ENCODE data around the gene RNU1-1.
"Not testable (repeated sequence)": the region's sequence is repeated elsewhere in the genome, so short reads cannot be mapped to it uniquely, and the experiment has no call there.

RNU1-1 gene

GRCh38 chr1:16514107-16515055 is at the start of gene RNU1-1:
Gene RNU1-1 (minus strand): TSS chr1:16514285.
- peak; percentile 78 for DNase-seq
- Histone ChIP-seq H3K4me3 (ENCODE audit: low read depth, low read length) (peak within 1 kb of the TSS; percentile 38), H3K27ac (peak within 1 kb of the TSS; percentile 100)
- H3K36me3 ChIP-seq (replicated peaks); in situ Hi-C loops (cut with HindIII; ENCODE audit: low pct_ligation_motif_present, low sequenced_read_pairs); H3K27me3 ChIP-seq (replicated peaks): not testable (repeated sequence)

GRCh38 chr1:16561035-16561434 is 47.0 kb upstream of the RNU1-1 start:
- in situ Hi-C loops (cut with HindIII; ENCODE audit: low pct_ligation_motif_present, low sequenced_read_pairs); H3K27me3 ChIP-seq (replicated peaks); H3K4me3 ChIP-seq (ENCODE audit: low read depth, low read length); H3K27ac ChIP-seq; H3K36me3 ChIP-seq (replicated peaks); DNase-seq: not testable (repeated sequence)

DNA sequence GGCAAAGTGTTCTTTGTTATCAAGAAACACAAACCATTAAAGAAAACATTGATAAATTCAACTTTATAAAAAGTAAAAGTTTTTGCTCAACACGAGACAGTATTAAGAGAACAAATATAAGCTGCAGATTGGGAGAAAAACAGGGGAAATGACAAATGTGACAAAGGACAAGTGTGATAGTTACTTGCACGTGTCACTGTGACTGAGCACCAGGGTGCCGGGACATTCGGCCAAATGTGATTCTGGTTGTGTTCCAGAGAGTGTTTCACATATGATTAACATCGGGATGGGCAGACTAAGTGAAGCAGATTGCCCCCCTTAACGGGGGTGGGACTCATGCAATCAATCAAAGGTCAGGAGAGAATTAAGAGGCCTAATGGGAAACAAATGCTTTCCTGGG is 46.4 kb upstream of the RNU1-1 start:
- not testable (repeated sequence) for H3K27ac ChIP-seq

GRCh38 chr1:16559688-16560087 is 45.6 kb upstream of the RNU1-1 start:
- H3K36me3 ChIP-seq (replicated peaks); H3K27ac ChIP-seq; H3K4me3 ChIP-seq (ENCODE audit: low read depth, low read length); in situ Hi-C loops (cut with HindIII; ENCODE audit: low pct_ligation_motif_present, low sequenced_read_pairs); H3K27me3 ChIP-seq (replicated peaks); DNase-seq: not testable (repeated sequence)

More for the DNA sequence above, 46.4 kb upstream of the RNU1-1 start:
- H3K27me3 ChIP-seq (replicated peaks); in situ Hi-C loops (cut with HindIII; ENCODE audit: low pct_ligation_motif_present, low sequenced_read_pairs); H3K4me3 ChIP-seq (ENCODE audit: low read depth, low read length); DNase-seq; H3K36me3 ChIP-seq (replicated peaks): not testable (repeated sequence)

DNA sequence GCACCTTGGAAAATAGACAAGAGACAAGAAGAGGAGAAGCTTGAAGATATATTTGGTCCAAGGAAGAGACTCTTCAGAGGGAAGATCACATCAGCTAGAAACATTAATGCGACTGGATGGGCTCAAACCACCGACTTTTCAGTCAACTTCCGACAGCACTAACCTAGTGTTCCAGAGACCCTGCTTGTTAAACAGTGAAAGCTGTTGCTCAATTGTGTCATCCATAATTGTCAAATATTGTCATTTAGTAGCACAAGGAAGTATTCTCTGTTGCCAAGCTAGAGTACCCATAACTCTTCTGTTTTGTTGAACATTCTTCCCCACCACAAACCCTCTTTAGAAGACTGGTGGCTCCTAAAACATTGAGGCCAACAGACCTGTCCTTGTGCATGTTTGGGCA is 42.9 kb upstream of the RNU1-1 start:
- in situ Hi-C loops (cut with HindIII; ENCODE audit: low pct_ligation_motif_present, low sequenced_read_pairs); H3K27me3 ChIP-seq (replicated peaks); H3K27ac ChIP-seq: not testable (repeated sequence)

GRCh38 chr1:16553244-16553643 is 39.2 kb upstream of the RNU1-1 start:
- H3K27me3 ChIP-seq (replicated peaks); H3K27ac ChIP-seq; H3K36me3 ChIP-seq (replicated peaks); DNase-seq; H3K4me3 ChIP-seq (ENCODE audit: low read depth, low read length); in situ Hi-C loops (cut with HindIII; ENCODE audit: low pct_ligation_motif_present, low sequenced_read_pairs): not testable (repeated sequence)

More for the DNA sequence above, 42.9 kb upstream of the RNU1-1 start:
- H3K36me3 ChIP-seq (replicated peaks); H3K4me3 ChIP-seq (ENCODE audit: low read depth, low read length); DNase-seq: not testable (repeated sequence)

DNA sequence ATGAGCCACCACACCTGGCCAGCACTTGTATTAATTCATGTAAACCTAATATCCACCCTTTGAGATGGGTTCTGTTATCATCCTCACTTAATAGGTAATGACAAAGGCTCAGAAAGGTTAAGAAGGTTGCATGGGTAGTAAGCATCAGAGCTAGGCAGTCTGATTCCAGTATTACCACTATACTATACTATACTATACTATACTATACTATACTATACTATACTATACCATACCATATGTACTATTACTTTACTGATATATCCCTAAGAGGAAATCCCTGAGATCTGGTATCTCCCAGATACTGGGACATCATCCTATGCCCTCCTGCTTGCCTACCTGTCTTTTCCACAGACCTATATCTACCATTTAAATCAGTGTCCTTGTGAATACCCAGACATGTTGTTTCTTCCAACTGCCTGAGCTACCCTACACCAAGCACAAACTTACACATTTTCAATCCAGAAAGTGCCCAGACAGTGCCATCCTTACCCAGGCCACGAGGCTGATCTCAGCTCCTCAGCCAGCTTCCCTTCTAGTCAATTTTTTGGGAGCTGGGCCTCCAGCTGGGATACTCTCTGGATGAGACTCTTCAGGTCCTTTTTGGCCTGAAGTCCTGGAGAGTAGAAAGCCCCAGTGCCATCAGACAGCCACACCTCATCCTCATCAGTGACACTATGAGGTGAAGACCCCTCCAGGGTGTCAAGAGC is 36.3 kb upstream of the RNU1-1 start:
- H3K4me3 ChIP-seq (ENCODE audit: low read depth, low read length); in situ Hi-C loops (cut with HindIII; ENCODE audit: low pct_ligation_motif_present, low sequenced_read_pairs); H3K27me3 ChIP-seq (replicated peaks); DNase-seq; H3K36me3 ChIP-seq (replicated peaks); H3K27ac ChIP-seq: not testable (repeated sequence)

- DNase-seq; H3K4me3 ChIP-seq (ENCODE audit: low read depth, low read length); H3K36me3 ChIP-seq (replicated peaks); in situ Hi-C loops (cut with HindIII; ENCODE audit: low pct_ligation_motif_present, low sequenced_read_pairs); H3K27me3 ChIP-seq (replicated peaks); H3K27ac ChIP-seq: not testable (repeated sequence)
Observed at GRCh38 chr1:16549545-16549944, 35.5 kb upstream of the RNU1-1 start.

- peak; percentile 64 for DNase-seq
- H3K27me3 ChIP-seq (replicated peaks); H3K36me3 ChIP-seq (replicated peaks); H3K27ac ChIP-seq; in situ Hi-C loops (cut with HindIII; ENCODE audit: low pct_ligation_motif_present, low sequenced_read_pairs): not testable (repeated sequence)
- peak overlapping the region; percentile 26 for H3K4me3 ChIP-seq (ENCODE audit: low read depth, low read length)
Observed at GRCh38 chr1:16547502-16548241, 33.6 kb upstream of the RNU1-1 start.

GRCh38 chr1:16545682-16546095 is 31.6 kb upstream of the RNU1-1 start:
- H3K36me3 ChIP-seq (replicated peaks); H3K27ac ChIP-seq; in situ Hi-C loops (cut with HindIII; ENCODE audit: low pct_ligation_motif_present, low sequenced_read_pairs); H3K4me3 ChIP-seq (ENCODE audit: low read depth, low read length); H3K27me3 ChIP-seq (replicated peaks): not testable (repeated sequence)
- peak; percentile 73 for DNase-seq

GRCh38 chr1:16540421-16540893 is 26.4 kb upstream of the RNU1-1 start:
- H3K36me3 ChIP-seq (replicated peaks); H3K27ac ChIP-seq; in situ Hi-C loops (cut with HindIII; ENCODE audit: low pct_ligation_motif_present, low sequenced_read_pairs); H3K27me3 ChIP-seq (replicated peaks); H3K4me3 ChIP-seq (ENCODE audit: low read depth, low read length); DNase-seq: not testable (repeated sequence)

- DNase-seq; H3K4me3 ChIP-seq (ENCODE audit: low read depth, low read length); in situ Hi-C loops (cut with HindIII; ENCODE audit: low pct_ligation_motif_present, low sequenced_read_pairs); H3K27ac ChIP-seq; H3K27me3 ChIP-seq (replicated peaks); H3K36me3 ChIP-seq (replicated peaks): not testable (repeated sequence)
Observed at GRCh38 chr1:16537528-16537927, 23.4 kb upstream of the RNU1-1 start.

DNA sequence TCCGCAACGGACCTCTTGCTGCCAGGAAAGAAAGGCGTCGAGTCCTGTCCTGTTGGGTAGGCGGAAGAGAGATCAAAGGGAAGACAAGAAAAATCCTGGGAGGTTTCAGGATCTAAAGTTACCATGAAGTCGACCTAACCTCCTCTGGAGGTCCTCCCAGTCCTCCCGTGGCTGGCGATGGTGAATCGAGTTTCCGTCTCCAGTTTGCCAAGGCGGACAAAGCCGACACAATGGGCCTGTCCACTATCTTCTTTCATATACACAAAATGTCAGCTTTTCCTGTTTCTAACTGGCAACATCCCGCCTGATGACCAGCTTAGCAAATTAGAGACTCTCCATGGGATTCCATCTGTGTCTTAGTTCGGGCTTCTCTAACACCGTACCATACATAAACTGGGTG is 22.7 kb upstream of the RNU1-1 start:
- H3K36me3 ChIP-seq (replicated peaks); H3K4me3 ChIP-seq (ENCODE audit: low read depth, low read length); DNase-seq; H3K27me3 ChIP-seq (replicated peaks); H3K27ac ChIP-seq; in situ Hi-C loops (cut with HindIII; ENCODE audit: low pct_ligation_motif_present, low sequenced_read_pairs): not testable (repeated sequence)

GRCh38 chr1:16535898-16536297 is 21.8 kb upstream of the RNU1-1 start:
- H3K36me3 ChIP-seq (replicated peaks); H3K27ac ChIP-seq; H3K4me3 ChIP-seq (ENCODE audit: low read depth, low read length); in situ Hi-C loops (cut with HindIII; ENCODE audit: low pct_ligation_motif_present, low sequenced_read_pairs); DNase-seq; H3K27me3 ChIP-seq (replicated peaks): not testable (repeated sequence)
